CD8-positive, alpha-beta memory T cell (primary cell): ENCODE measurements around the gene RCC2. TPM values are rescaled to one million over a fixed set of nuclear protein-coding genes. Genes with fewer than 3 reads are reported as not detected.

Source experiments
- CTCF ChIA-PET: fragments of 350-600 bp; sonication (Branson Sonifier 250); formaldehyde crosslinking; loops from one replicate; lab custom pipeline; 2021; ENCODE audit warnings: antibody characterized with exemption; lab: Charles Lee
- POLR2A ChIA-PET: fragments of 350-600 bp; sonication (Branson Sonifier 250); formaldehyde crosslinking; loops from one replicate; lab custom pipeline; 2021; ENCODE audit warnings: antibody characterized with exemption; lab: Charles Lee
- DNase-seq, 5 donors: peaks; one replicate each; pipeline versions ENCODE4 v3.0.0 to v3.0.0-alpha.2; 2020 to 2022; ENCODE audit warnings: mixed read lengths in 1 of 5
- H3K27ac ChIP-seq: one replicate; pipeline ENCODE4 v1.7.0; 2013; ENCODE audit warnings: low read depth, mild to moderate bottlenecking, low read length, moderate library complexity
- H3K27me3 ChIP-seq: 2 replicates; pipeline ENCODE4 v1.7.0; 2013; ENCODE audit warnings: low read length, mild to moderate bottlenecking; ENCODE audit not compliant: insufficient read depth, poor library complexity, severe bottlenecking
- H3K36me3 ChIP-seq: 2 replicates; pipeline ENCODE4 v1.7.0; 2013; ENCODE audit warnings: mild to moderate bottlenecking, low read length, moderate library complexity; ENCODE audit not compliant: insufficient read depth
- H3K4me1 ChIP-seq: 2 replicates; pipeline ENCODE4 v1.7.0; 2013; ENCODE audit warnings: mild to moderate bottlenecking, low read length, moderate library complexity; ENCODE audit not compliant: insufficient read depth
- H3K4me3 ChIP-seq: 2 replicates; pipeline ENCODE4 v1.7.0; 2013; ENCODE audit warnings: mild to moderate bottlenecking, low read length
- H3K9me3 ChIP-seq: 2 replicates; pipeline ENCODE4 v1.7.0; 2013; ENCODE audit warnings: mild to moderate bottlenecking, low read length
- H3K27ac Mint-ChIP-seq, 8 donors: one replicate each; pipeline ENCODE4 v1.8.0; 2020 to 2021; ENCODE audit warnings: mixed read lengths in 8 of 8, mild to moderate bottlenecking in 6 of 8, inconsistent platforms in 3 of 8, moderate library complexity in 3 of 8
- H3K27me3 Mint-ChIP-seq, 2 donors: one replicate each; pipeline ENCODE4 v1.8.0; 2020 to 2021; ENCODE audit warnings: mixed read lengths in 2 of 2, mild to moderate bottlenecking in 1 of 2, moderate library complexity in 1 of 2
- H3K36me3 Mint-ChIP-seq, 3 donors: one replicate each; pipeline ENCODE4 v1.8.0; 2020 to 2021; ENCODE audit warnings: mixed read lengths in 3 of 3, inconsistent platforms in 1 of 3, mild to moderate bottlenecking in 1 of 3
- H3K4me1 Mint-ChIP-seq, 3 donors: one replicate each; pipeline ENCODE4 v1.8.0; 2020 to 2021; ENCODE audit warnings: mixed read lengths in 3 of 3, inconsistent platforms in 1 of 3, mild to moderate bottlenecking in 1 of 3
- H3K4me3 Mint-ChIP-seq, 7 donors: one replicate each; pipeline ENCODE4 v1.8.0; 2020 to 2021; ENCODE audit warnings: mixed read lengths in 7 of 7, mild to moderate bottlenecking in 6 of 7, moderate library complexity in 4 of 7, inconsistent platforms in 2 of 7
- H3K9me3 Mint-ChIP-seq, 5 donors: one replicate each; pipeline ENCODE4 v1.8.0; 2020 to 2022; ENCODE audit warnings: mixed read lengths in 5 of 5, mild to moderate bottlenecking in 3 of 5, moderate library complexity in 2 of 5, inconsistent platforms in 1 of 5
- polyA plus RNA-seq: library from polyadenylated mRNA; unstranded; fragments of 300-500 nt; fragmentation: Illumina TruSeq; gene quantifications from one replicate; pipeline ENCODE4 v1.2.3, GENCODE V29; 2021
- total RNA-seq, 2 experiments: library from RNA; stranded (reverse); gene quantifications; one replicate each; pipeline ENCODE4 v1.2.3, GENCODE V29; 2021

Gene RCC2
- total and polyA plus RNA-seq, 3 experiments from 2014 or later: 27.5 to 156 (median 156) TPM

- POLR2A ChIA-PET: no interaction called here
- peaks cover 14 to 25% (median 24%) of the 10 kb centered on the region in 3 donors for H3K4me1 Mint-ChIP-seq
- Histone ChIP-seq H3K4me1 (no peaks in the 10 kb centered on the region), H3K36me3 (peaks cover 62% of the 10 kb centered on the region), H3K9me3 (no peaks in the 10 kb centered on the region), H3K27ac (no peak overlapping the region), H3K4me3 (no peak overlapping the region), H3K27me3 (no peaks in the 10 kb centered on the region)
- H3K4me3 Mint-ChIP-seq: no peak overlapping the region
- no peaks in the 10 kb centered on the region for H3K27me3 Mint-ChIP-seq
- peaks cover 0 to 93% (median 8%) of the 10 kb centered on the region in 3 donors for H3K36me3 Mint-ChIP-seq
- no peaks in the 10 kb centered on the region for H3K9me3 Mint-ChIP-seq
- H3K27ac Mint-ChIP-seq: peak overlapping the region in 1 of 8 donors; percentile 12
- DNase-seq: no peak
- CTCF ChIA-PET: interaction anchor here (1.0 kb wide), 1 partner anchor 12 kb away, joined by 3 read pairs; no protein-coding TSS in a partner anchor
Measured at GRCh38 chr1:17423781-17424245, 15.7 kb downstream of the RCC2 start.

GRCh38 chr1:17422461-17422860, 17.0 kb downstream of the RCC2 start:
- no peak overlapping the region for H3K4me3 ChIP-seq
- H3K27me3 ChIP-seq: no peaks in the 10 kb centered on the region
- no peak for DNase-seq
- H3K4me1 ChIP-seq: no peaks in the 10 kb centered on the region
- Mint-ChIP-seq H3K27me3 (no peaks in the 10 kb centered on the region), H3K4me3 (no peak overlapping the region), H3K36me3 (peaks cover 0 to 93% (median 11%) of the 10 kb centered on the region in 3 donors), H3K9me3 (no peaks in the 10 kb centered on the region), H3K4me1 (peaks cover 14 to 25% (median 24%) of the 10 kb centered on the region in 3 donors), H3K27ac (peak overlapping the region in 1 of 8 donors; percentile 54)
- ChIA-PET POLR2A (no interaction called here), CTCF (no interaction called here)
- no peaks in the 10 kb centered on the region for H3K9me3 ChIP-seq
- peaks cover 57% of the 10 kb centered on the region for H3K36me3 ChIP-seq
- H3K27ac ChIP-seq: no peak overlapping the region

GRCh38 chr1:17420391-17420918, 19.0 kb downstream of the RCC2 start:
- Mint-ChIP-seq H3K4me1 (peaks cover 14 to 21% (median 20%) of the 10 kb centered on the region in 3 donors), H3K27me3 (no peaks in the 10 kb centered on the region), H3K4me3 (no peak overlapping the region), H3K9me3 (no peaks in the 10 kb centered on the region), H3K36me3 (peaks cover 0 to 92% (median 7%) of the 10 kb centered on the region in 3 donors), H3K27ac (peak overlapping the region in 2 of 8 donors; percentile 3 to 43)
- CTCF ChIA-PET: interaction anchor here (1.2 to 1.3 kb wide), 2 partner anchors 12 to 19 kb away, joined by 4 to 6 read pairs; partner anchors contain the start of gene RCC2
- Histone ChIP-seq H3K4me3 (no peak overlapping the region), H3K27me3 (no peaks in the 10 kb centered on the region), H3K9me3 (no peaks in the 10 kb centered on the region), H3K4me1 (no peaks in the 10 kb centered on the region), H3K27ac (no peak overlapping the region), H3K36me3 (peaks cover 56% of the 10 kb centered on the region)
- POLR2A ChIA-PET: no interaction called here
- no peak for DNase-seq

GRCh38 chr1:17419626-17420328, 19.7 kb downstream of the RCC2 start:
- H3K4me1 ChIP-seq: no peaks in the 10 kb centered on the region
- ChIA-PET CTCF (interaction anchor here (1.2 to 1.3 kb wide), 2 partner anchors 19 to 57 kb away, joined by 4 to 6 read pairs; partner anchors contain the start of gene RCC2), POLR2A (no interaction called here)
- H3K4me3 Mint-ChIP-seq: no peak overlapping the region
- H3K4me1 Mint-ChIP-seq: peaks cover 12 to 20% (median 17%) of the 10 kb centered on the region in 3 donors
- H3K4me3 ChIP-seq: no peak overlapping the region
- H3K9me3 Mint-ChIP-seq: no peaks in the 10 kb centered on the region
- no peaks in the 10 kb centered on the region for H3K27me3 ChIP-seq
- H3K27me3 Mint-ChIP-seq: no peaks in the 10 kb centered on the region
- no peaks in the 10 kb centered on the region for H3K9me3 ChIP-seq
- H3K36me3 ChIP-seq: peaks cover 56% of the 10 kb centered on the region
- peak overlapping the region in 5 of 8 donors; percentile 3 to 68 (median 43) for H3K27ac Mint-ChIP-seq
- H3K27ac ChIP-seq: no peak overlapping the region
- peaks cover 4 to 89% (median 12%) of the 10 kb centered on the region in 3 donors for H3K36me3 Mint-ChIP-seq
- DNase-seq: peak; percentile 51 to 76 (median 59)

DNA sequence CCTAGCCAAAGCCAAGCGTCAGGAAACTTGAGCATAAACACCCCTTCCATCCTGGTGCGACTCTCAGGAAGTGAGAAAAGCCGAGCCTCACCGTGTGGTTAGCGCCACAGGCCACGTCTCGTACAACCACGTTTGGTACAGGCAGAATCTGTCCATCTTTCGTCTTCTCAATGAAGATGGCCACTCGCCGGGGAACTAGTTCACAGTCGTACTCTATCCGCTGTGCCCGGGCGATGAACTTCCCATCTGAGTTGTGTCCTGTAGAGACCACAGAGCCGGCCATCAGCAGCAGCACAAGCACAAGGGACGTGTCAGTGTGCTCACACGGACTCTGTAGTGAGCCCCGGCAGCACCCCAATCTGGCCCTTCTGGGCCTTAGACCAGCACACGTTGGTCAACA, 23.1 kb downstream of the RCC2 start:
- Mint-ChIP-seq H3K4me3 (no peak overlapping the region), H3K27ac (peak overlapping the region in 1 of 8 donors; percentile 46), H3K9me3 (no peaks in the 10 kb centered on the region), H3K4me1 (peaks cover 5 to 10% (median 6%) of the 10 kb centered on the region in 3 donors), H3K36me3 (peaks cover 5 to 90% (median 15%) of the 10 kb centered on the region in 3 donors), H3K27me3 (no peaks in the 10 kb centered on the region)
- H3K27me3 ChIP-seq: no peaks in the 10 kb centered on the region
- no peak overlapping the region for H3K27ac ChIP-seq
- ChIA-PET POLR2A (no interaction called here), CTCF (no interaction called here)
- peaks cover 62% of the 10 kb centered on the region for H3K36me3 ChIP-seq
- H3K4me1 ChIP-seq: no peaks in the 10 kb centered on the region
- DNase-seq: no peak
- no peak overlapping the region for H3K4me3 ChIP-seq
- no peaks in the 10 kb centered on the region for H3K9me3 ChIP-seq

- H3K27ac ChIP-seq: no peak overlapping the region
- Mint-ChIP-seq H3K27me3 (no peaks in the 10 kb centered on the region), H3K36me3 (peaks cover 5 to 91% (median 17%) of the 10 kb centered on the region in 3 donors), H3K27ac (no peak overlapping the region), H3K4me3 (no peak overlapping the region), H3K9me3 (no peaks in the 10 kb centered on the region), H3K4me1 (peaks cover 0 to 3% (median 0%) of the 10 kb centered on the region in 3 donors)
- DNase-seq: no peak
- H3K4me3 ChIP-seq: no peak overlapping the region
- H3K27me3 ChIP-seq: no peaks in the 10 kb centered on the region
- H3K4me1 ChIP-seq: no peaks in the 10 kb centered on the region
- H3K9me3 ChIP-seq: no peaks in the 10 kb centered on the region
- POLR2A ChIA-PET: interaction anchor here (0.6 kb wide), 1 partner anchor 25 kb away, joined by 3 read pairs; the partner anchor contains the start of gene RCC2
- peaks cover 81% of the 10 kb centered on the region for H3K36me3 ChIP-seq
- CTCF ChIA-PET: no interaction called here
Measured at GRCh38 chr1:17414022-17414421, 25.5 kb downstream of the RCC2 start.

- DNase-seq: no peak
- no peak overlapping the region for H3K27ac ChIP-seq
- H3K9me3 ChIP-seq: no peaks in the 10 kb centered on the region
- no peak overlapping the region for H3K4me3 ChIP-seq
- ChIA-PET CTCF (no interaction called here), POLR2A (no interaction called here)
- no peaks in the 10 kb centered on the region for H3K9me3 Mint-ChIP-seq
- H3K4me1 ChIP-seq: no peaks in the 10 kb centered on the region
- peaks cover 0 to 3% (median 0%) of the 10 kb centered on the region in 3 donors for H3K4me1 Mint-ChIP-seq
- H3K27me3 Mint-ChIP-seq: no peaks in the 10 kb centered on the region
- peaks cover 78% of the 10 kb centered on the region for H3K36me3 ChIP-seq
- H3K36me3 Mint-ChIP-seq: peaks cover 5 to 95% (median 20%) of the 10 kb centered on the region in 3 donors
- peak overlapping the region in 2 of 8 donors; percentile 51 to 89 for H3K27ac Mint-ChIP-seq
- H3K27me3 ChIP-seq: no peaks in the 10 kb centered on the region
- no peak overlapping the region for H3K4me3 Mint-ChIP-seq
Measured at GRCh38 chr1:17412093-17412870, 27.2 kb downstream of the RCC2 start.
